Vagina (tissue), 2 donors: ENCODE measurements around the gene WDR47.

Experiments used
- POLR2A ChIP-seq, 2 donors: fragments of 450-650 bp; IDR thresholded peaks; one replicate each; pipeline ENCODE4 v1.6.1; 2017; ENCODE audit warnings: antibody characterized with exemption in 2 of 2, mild to moderate bottlenecking in 2 of 2, moderate library complexity in 2 of 2
- POLR2AphosphoS5 ChIP-seq, 2 donors: sonication (generic); formaldehyde crosslinking; IDR thresholded peaks; one replicate each; pipeline ENCODE4 v1.9.0; 2017; ENCODE audit warnings: antibody characterized with exemption in 2 of 2, mild to moderate bottlenecking in 2 of 2, low read depth in 1 of 2; ENCODE audit not compliant: insufficient read depth in 1 of 2
- TF ChIP-seq, protein P1 (sequence below), 3 experiments: fragments of 450-650 bp in 2 of 3; fragments of 200-600 bp in 1 of 3; sonication (generic) in 1 of 3; IDR thresholded peaks; one replicate each; pipeline ENCODE4 v1.5.1; 2017 to 2019; ENCODE audit warnings: antibody characterized with exemption in 3 of 3, mild to moderate bottlenecking in 2 of 3, moderate library complexity in 2 of 3

DNA sequence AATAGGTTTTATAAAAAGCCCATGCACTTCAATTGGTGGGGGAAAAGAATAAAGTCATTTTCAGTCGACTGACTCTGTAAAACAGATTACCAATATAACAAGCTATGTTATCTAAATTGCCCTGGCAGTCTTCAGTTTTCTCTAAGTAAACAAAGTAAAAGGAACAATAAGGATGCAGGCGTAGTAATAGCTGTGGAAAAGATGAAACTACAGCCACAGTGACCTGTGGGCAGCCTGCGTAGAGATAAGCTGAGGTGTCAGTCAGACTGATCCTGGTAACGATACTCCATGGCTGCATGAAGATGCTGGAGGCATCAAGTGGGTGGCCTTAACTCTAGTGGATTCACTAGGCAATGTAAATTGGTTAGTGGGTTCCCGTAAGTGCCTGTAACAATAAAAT is 108.0 kb downstream of the WDR47 start:
- TF ChIP-seq, protein P1, sequence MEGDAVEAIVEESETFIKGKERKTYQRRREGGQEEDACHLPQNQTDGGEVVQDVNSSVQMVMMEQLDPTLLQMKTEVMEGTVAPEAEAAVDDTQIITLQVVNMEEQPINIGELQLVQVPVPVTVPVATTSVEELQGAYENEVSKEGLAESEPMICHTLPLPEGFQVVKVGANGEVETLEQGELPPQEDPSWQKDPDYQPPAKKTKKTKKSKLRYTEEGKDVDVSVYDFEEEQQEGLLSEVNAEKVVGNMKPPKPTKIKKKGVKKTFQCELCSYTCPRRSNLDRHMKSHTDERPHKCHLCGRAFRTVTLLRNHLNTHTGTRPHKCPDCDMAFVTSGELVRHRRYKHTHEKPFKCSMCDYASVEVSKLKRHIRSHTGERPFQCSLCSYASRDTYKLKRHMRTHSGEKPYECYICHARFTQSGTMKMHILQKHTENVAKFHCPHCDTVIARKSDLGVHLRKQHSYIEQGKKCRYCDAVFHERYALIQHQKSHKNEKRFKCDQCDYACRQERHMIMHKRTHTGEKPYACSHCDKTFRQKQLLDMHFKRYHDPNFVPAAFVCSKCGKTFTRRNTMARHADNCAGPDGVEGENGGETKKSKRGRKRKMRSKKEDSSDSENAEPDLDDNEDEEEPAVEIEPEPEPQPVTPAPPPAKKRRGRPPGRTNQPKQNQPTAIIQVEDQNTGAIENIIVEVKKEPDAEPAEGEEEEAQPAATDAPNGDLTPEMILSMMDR (IDR thresholded peaks at IDR 0.05), result no peak
- TF ChIP-seq POLR2A (IDR thresholded peaks at IDR 0.05) (no peak), POLR2AphosphoS5 (IDR thresholded peaks at IDR 0.05; ENCODE audit: insufficient read depth in 1 of 2, low read depth in 1 of 2) (no peak)
